Measurements from ENCODE around the gene DLGAP4.

DLGAP4 gene

DNA sequence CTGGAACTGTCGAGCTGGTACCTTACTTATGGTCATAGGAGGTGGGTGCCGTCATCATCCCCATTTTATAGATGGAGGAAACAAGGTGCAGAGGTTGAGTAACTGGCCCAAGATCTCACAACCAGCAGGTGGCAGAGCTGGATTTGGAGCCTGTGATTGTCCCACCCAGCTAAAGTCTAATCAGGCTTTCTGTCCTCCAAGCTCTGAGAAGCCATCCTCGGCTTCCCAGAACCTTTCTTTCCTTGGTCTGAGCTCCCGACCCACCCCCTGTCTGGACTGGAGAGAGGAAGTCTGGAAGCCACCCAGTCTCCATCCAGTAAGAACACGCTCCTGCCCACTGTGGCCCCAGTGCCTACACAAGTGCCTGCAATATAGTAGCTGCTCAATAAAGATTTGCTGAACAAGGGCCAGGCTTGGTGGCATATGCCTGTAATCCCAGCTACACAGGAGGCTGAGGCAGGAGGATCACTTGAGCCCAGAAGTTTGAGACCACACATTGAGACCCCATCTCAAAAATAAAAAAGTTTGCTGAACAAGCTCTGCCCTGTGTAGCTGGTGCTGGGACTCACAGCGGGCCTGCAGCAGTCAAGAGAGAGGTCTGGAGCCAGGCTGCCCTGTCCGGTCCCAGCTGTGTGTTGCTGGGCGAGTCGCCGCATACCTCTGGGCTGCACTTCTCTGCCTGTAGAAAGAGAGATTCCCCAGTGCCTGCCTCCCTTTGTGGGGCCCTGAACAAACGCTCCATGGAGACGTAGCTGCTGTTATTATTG is 32.5 kb upstream of the DLGAP4 start:
- DNase-seq (ENCODE audit: low read depth, low spot score): no peak

DNA sequence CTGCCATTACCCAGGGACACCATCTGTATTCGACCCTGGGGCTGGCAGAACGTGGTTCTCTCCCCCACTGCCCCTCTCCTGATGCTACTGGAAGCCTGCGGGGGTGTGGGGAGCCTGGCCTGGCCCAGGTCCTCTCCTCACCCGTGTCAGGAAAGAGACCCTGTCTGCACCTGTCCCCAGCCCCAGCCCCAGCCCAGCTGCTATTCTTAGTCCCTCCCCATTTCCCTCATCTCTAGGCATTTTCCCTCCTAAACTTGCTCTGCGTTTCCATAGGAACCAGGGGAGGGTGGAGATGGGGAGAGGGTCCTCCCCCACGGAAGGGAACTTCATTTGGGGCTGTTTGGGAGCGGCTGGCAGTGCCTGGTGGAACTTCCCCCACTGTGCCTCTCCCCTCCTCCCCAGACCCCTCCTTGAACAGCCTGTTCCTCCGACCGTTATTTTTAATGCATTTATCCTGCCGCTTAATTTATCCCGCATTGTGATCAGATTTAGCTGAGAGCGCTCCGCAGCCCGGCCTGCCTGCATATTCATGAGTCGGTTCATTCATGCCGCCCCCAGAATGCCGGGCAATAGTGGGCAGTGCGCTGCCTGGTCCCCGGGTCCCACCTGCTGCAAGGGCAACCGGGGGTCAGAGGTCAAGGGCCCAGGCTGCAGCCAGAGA is 31.8 kb upstream of the DLGAP4 start:
- DNase-seq (ENCODE audit: low read depth, low spot score): no peak

DNA sequence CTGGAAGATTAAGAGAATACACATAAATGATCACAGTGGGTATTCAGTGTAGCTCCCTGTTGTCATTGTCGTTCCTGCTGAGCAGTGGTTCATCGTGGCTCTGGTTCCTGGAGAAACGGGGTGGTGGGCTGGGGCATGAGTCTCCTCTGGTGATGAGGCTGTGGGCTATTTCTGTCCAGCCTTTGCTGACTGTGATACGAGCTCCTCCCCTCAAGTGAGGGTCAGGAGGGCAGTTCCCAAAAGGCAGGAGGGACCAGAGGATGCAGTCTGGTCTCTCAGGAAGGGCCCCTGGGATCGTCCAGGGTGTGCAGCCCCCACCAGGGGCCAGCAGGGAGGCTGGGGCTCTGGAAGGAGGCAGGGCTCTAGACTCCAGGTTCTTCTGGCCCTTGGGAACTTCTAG is 31.1 kb upstream of the DLGAP4 start:
- DNase-seq (ENCODE audit: low read depth, low spot score): no peak

DNA sequence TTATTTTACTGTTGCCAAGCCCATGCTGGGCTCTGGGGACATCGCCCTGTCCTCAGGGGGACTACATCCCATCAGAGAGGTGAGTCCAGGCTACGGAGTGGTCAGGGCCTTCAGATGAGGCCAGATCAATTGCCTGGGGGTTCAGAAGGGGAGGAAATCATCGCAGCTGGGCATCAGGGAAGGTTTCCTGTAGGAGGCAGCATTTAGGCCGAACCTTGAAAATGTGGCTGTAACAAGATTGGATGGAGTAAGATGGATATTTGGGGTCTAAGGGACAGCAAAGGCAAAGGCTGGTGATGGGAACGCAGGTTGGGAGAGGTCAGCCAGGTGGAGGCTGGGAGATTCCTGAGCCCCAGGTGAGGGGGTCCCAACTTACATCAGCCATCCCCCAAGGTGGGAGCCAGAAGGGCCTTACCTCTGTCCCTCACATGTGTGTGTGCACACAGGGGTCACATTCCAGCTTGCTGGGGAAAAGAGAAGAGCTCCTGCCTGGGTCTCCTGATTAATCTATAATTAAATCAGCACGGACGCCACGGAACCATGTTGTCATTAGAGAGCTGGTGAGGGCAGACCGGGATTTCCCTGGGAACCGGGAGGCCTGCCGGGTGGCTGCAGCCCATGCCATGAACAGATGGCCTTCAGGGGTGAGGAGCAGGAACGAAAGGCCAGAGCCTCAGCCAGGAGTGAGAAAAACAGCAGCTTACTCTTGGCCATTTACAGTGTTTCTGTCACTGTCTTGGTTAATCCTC is 30.5 kb upstream of the DLGAP4 start:
- DNase-seq (ENCODE audit: low read depth, low spot score): no peak

DNA sequence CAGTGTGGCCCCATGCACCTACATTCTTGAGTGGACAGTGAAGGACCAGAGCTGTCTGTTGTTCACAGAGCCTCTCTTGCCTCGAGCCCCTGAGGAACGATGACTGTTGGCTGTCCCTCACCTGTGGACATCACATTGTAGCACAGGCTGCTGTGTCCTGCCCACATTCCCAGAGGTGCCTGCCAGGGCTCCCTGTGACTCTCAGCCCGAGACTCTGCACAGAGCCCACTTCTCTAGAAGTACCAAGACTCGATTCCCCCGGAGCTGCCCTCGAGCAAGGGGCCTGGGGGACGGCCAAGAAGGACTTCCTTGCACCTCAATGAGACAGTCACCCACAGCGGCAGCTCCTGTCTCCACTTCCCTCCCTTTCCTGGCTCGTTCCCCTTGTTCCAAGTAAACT is 28.6 kb upstream of the DLGAP4 start:
- no peak for DNase-seq (ENCODE audit: low read depth, low spot score)

DNA sequence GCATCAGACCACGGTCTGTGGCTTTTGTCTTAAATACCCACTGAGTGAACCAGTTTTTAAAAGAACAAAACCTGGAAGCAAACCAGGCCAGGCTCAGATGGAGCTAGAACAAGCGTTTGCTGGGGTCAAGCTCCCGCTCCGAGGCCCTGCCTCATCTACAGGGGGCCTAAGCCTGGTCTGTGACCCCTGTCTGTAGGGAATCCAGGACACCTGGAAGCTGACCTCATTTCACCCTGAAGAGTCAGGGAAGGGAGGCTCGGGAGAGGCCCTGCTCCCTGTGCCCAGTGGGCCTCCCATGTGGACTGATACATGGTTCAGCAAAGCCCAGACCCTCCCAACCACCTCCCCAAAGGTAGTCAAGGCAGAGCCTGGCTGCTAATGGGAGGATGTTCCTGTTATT is 26.8 kb upstream of the DLGAP4 start:
- no peak for DNase-seq (ENCODE audit: low read depth, low spot score)

DNA sequence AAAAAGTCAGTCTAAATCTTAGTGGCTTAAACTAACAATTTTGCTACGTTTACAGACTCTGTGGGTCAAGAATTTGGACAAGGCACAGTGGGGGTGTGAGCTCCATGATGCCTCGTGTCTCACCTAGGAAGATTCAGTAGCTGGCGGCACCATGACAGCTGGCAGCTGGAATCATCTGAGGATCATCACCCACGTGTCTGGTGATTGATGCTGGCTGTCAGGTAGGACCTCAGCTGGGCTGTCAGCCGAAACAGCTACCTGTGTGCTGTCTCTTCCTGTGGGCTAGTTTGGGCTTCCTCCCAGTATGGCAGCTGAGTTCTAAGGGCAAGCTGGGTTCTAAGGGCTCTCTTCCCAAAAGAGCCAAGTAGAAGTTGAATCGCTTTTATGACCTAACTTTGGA is 26.4 kb upstream of the DLGAP4 start:
- DNase-seq (ENCODE audit: low read depth, low spot score): no peak

DNA sequence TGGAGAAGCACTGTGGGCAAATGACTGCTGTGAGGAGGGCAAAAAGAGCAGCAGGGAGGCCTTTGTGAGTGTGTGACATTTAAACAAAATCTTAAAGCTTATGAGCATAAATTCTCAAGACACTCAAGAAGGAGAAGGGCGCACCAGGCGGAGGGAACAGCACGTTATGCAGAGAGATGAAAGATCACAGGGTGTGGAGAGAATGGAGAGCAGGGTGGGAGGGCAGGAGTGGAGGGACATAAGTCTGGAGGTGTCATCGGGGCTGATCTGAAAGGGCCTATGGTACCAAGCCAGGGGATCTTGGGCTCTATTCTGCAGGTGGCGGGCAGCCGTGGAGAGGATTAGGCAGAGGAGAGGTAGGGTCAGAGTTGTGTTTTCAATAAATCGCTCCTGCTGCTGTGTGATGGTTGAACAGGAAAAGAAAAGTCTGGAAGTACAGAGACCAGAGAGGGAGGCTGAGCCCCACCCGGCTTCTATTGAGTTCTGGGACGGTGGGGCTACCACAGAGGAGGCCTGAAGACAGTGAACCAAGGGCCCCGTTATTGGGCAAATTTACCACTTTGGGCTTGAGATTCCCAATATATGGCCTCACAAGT is 24.3 kb upstream of the DLGAP4 start:
- DNase-seq (ENCODE audit: low read depth, low spot score): no peak

DNA sequence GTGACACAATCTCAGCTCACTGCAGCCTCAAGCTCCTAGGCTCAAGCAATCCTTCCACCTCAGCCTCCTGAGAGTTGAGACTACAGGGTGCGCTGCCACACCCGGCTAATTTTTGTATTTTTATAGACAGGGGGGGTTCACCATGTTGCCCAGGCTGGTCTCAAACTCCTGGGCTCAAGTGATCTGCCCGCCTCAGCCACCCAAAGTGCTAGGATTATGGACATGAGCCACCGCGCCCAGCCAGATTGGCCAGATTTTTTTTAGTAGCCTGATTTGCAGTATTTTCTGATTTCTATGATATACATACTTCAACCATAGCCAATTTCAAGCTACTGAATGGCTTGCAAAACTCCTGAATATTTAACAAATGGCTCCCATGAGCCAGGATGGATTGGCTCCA is 21.4 kb upstream of the DLGAP4 start:
- DNase-seq (ENCODE audit: low read depth, low spot score): no peak

DNA sequence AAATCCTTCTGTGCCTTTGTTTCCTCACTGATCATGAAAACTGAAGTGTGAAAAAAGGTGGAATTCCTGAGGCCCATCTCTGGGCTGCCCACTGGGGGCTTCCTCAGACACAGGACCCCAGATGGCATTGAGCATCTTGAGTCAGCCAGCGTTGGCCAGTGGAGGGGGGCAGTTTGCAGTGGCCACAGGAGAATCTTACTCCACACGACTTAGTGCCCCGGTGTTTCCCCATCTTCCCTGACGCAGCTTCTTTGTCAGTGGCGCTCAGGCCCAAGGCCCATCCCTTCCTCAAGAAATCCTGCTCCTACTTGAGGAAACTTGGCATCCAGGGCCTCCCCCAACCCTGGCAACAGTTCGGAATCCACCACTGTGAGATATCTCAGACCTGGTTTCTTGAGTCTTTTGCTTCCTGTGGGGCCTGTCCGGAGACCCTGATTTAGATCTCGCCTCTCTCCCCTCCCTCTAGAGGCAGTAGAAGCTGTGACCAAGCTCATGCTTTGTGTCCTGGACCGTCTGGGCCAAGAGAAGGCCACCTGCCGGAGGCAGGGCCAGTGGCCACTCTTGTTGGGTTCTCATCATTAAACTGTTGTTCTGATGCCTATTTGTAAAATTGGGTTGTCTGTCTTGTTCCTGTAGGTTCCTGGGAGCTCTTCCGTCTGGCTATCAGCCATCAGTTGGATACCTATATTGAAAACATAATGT is 20.2 kb upstream of the DLGAP4 start:
- DNase-seq (ENCODE audit: low read depth, low spot score): no peak

DNA sequence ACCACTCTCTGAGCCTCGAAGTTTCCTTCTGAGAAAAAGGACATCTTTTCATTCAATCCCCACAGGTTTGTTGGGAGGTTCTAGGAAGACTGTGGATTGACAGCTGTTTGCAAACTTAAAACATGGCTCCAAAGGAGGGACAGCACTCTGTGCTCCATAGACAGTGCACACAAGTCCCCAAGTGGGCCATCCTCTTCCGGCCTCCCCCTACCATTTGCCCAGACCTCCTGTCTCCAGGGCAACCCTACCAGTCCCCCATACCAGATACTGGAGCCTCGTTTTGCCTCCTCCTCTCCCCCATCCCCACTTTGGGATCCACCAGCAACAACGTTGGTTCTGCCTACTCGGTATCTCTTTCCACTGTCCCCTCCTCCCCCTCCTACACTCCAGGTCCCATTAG is 8.5 kb upstream of the DLGAP4 start:
- DNase-seq (ENCODE audit: low read depth, low spot score): no peak

DNA sequence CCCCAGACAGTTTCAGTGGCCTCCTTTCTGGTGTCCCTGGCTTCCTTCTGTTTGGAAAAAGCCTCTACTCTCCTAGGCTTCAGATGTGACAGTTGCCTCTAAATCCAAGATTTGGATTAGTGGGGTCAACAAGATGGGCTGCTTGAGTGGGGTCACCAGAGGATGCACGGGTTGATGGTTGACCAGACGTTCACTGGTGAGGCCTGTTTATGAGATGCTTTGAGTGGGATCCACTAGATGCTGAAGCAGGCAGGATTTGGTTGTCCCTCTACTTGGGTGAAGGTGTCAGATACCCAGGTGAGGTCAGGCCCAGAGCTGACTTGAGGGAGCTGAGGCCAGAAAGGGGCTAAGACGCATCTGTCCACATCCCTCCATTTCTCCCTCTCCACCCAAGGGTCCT is 8.1 kb upstream of the DLGAP4 start:
- no peak for DNase-seq (ENCODE audit: low read depth, low spot score)

DNA sequence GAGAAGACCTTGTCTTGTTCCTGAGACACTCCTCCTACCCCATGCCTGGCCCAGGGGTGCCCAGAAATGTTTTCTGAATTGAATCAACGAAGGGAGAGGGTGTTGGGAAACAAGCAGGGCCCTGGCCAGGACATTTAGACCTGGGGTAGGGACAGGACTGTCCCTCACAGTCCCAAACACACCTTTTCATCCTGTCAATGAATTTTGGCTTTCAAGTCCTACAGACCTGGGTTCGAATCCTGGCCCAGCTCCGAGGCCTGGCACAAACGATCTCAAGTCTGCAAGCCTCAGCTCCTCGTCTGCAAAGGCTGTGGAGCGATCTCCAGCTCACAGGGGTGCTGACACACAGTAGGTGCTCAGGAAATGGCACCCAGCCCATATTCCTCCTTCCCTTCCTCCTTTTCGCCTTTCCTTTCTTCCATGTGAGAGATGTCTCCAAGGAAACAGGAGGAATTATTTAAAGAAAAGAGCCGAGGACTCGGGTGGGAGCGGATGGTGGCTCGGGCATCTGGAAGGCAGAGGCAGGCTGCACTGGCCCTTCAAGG is 7.3 kb upstream of the DLGAP4 start:
- no peak for DNase-seq (ENCODE audit: low read depth, low spot score)

DNA sequence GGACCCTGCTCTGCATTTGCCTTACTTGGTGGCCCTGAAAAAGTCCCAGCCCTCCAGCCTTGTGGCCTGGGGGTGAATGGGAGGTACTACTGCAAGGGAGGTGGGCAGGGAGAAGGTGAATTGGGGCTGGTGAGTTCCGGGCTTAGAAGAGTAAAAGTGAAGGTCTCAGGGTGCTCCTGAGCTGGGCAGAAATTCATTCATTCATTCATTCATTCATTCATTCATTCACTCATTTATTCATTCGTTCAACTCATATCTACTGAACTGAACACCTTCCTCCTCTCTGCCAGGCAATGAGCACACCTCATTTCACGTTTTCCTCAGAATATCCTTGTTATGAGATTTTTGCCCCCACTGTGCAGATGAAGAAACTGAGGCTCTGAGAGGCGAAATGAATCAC is 6.7 kb upstream of the DLGAP4 start:
- DNase-seq (ENCODE audit: low read depth, low spot score): no peak

DNA sequence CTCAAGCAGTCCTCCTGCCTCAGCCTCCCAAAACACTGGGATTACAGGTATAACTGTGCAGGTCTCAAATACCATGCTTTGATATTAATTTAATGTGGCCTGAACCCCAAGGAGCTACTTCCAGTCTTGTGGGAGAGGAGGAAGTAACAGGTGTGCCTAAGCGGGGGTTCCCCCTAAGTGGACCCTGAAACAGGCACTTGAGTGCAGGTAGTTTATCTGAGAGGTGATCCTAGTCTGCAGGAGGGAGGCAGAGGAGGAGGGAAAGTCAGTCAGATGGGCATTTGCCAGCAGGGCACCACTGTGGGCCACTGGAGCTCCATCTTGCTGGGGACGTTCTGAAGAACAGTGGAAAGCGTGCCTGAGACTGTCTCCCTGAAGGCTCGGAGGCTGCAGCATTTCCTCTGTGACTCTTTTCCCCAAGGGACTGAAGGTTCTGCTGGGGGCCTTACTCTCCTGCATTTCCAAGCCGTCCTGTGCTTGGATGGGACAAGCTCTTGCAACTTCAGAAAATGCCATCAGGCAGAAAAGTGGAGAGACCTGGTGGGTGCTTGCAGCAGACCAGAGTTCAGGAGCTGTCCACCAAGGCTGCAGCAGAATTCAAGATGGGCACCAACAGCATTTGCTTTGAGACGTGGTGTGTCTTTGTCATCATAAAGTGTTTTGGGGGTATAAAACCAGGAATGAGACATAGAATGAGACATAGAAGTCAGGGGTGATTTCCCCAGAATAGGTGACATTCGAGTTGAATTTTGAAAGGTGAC is 4.6 kb upstream of the DLGAP4 start:
- no peak for DNase-seq (ENCODE audit: low read depth, low spot score)

DNA sequence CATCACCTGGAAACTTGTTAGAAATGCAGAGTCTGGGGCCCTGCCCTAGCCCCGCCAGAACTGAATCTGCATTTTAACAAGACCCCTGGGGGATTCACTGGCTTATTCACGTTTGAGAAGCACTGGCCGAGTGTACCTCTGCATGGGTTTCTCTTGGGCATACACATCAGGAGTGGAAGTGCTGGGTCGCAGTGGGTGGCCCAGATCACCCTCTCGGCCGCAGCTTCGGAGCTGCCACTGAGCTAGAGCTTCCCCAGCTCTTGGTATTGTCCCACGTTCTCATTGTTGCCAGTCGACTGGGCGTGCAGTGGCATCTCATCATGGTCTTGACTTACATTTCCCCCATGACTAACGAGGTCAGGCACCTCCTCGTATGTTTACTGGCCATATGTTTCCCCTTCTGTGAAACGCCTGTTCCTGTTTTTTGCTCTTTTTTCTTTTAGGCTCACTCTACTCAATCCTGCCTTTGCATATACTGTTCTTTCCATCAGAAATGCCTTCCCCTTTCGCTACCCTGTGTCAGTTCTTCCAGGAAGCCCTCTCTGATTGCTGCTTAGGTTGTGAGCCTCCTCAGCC is 3.0 kb upstream of the DLGAP4 start:
- DNase-seq (ENCODE audit: low read depth, low spot score): no peak

DNA sequence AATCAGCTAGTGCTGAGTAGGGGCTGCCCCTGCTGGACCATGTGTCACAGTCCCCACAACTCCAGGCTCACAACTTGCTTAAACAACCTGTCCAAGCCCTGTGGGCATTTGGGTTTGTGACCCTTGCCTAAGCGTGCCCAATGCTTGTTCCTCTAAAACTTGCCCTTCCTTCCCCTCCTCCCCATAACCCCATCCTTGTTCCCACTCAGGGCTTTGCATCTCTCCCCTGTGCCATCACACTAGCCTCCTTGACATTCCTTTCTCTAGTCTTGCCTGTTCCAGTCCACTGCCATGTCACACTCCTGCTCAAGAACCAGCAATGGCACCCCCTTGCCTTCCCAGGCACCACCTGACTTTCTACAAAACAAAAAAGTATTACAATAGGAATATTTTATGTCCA is 2.3 kb upstream of the DLGAP4 start:
- DNase-seq (ENCODE audit: low read depth, low spot score): no peak

DNA sequence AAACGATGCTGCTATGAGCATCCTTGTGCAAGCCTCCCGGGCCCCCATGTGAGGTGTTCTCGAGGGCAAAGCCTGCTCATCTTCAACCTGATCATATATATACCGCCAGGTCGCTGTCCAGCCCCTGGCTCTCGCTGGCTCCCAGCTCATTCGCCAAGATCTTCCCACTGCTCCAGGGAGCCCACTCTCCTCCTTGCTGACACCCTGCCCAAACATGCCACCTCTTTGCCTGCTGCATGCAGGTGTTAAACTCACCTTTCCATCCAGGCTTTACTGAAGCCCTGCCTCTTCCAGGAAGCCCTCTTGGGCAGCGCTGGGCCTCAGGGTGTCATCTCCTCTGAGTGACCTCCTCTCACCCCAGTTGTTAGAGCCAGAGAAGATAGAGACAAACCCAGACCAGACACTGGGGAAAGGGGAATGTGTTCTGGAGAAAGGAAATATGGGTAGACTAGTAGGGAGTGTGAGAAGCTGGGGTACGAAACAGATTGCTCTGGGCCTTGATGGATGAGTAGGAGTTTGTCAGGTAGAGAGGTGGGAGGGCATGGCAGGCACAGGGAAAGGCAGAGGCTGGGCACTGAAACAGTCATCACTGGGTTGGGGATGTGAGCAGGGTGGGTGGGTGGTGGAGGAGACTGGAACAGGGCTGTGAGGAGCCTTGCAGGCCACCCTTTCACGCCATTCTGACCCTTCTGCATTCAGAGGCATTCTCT is 1.2 kb upstream of the DLGAP4 start:
- DNase-seq (ENCODE audit: low read depth, low spot score): no peak

DNA sequence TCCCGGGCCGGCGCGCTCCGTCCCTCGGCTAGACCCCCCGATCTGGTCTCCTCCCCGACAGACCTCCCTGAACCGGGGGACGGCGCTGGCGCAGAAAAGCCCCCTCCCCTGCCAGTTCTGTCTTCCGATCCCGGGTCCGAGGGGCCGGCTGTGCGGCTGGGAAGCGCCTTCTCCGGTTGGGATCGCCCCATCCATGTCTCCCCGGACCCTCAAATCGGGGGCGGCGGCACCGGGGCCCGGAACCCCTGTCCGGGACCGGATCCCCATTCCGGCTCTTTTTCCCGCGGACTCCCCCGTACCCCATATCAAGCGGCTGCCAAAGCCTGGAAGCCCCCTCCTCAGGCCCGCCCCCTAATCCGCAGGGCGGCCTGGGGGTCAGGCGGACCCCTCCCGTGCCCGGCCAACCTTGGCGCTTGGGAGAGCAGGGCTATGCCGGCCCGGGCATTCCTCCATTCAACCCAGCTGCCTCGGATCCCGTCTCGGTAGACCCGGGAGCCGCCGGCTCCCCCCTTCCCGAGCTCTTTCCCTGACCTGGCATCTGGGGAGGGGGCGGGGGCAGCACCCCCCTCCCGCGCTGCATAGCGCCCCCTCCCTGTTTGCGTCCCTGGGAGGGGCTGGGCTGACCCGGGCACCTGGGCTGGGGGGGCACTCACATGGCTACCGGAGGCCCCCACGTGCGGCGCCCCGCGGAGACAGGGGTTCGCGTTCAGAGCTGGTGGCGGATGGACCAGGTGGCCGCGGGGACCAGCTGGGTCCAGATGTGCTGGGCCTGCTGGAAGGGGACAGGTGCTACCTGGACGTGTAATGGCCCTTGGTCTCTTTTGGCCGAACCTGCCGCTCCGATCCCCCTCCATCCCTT is 643 bp downstream of the DLGAP4 start:
- DNase-seq (ENCODE audit: low read depth, low spot score): no peak

Data from activated naive CD8-positive, alpha-beta T cell treated with anti-CD3 and anti-CD28 coated beads, Interleukin-2, amount 50 U/mL, for 16 hours (primary cell).